Activated CD8-positive, alpha-beta T cell treated with anti-CD3 and anti-CD28 coated beads, Interleukin-2, amount 10 ng/mL, durations not matched to agents 7 days and 5 days (primary cell): ENCODE measurements around the gene LYZL6. TPM values are rescaled to one million over a fixed set of nuclear protein-coding genes. Genes with fewer than 3 reads are reported as not detected.

Experiments
- ATAC-seq: fragments of 150-1000 bp; cut with Tn5 transposase; one replicate; pipeline ENCODE4 v1.10.0; 2021; ENCODE audit warnings: moderate library complexity
- CTCF ChIA-PET: fragments of 350-600 bp; sonication (Branson Sonifier 250); formaldehyde crosslinking; loops from one replicate; lab custom pipeline; 2021; ENCODE audit warnings: antibody characterized with exemption; lab: Charles Lee
- POLR2A ChIA-PET: fragments of 350-600 bp; sonication (Branson Sonifier 250); formaldehyde crosslinking; loops from one replicate; lab custom pipeline; 2021; ENCODE audit warnings: antibody characterized with exemption; lab: Charles Lee
- DNase-seq: peaks from one replicate; pipeline ENCODE4 v3.0.0-alpha.2; 2020
- H3K27ac Mint-ChIP-seq: one replicate; pipeline ENCODE4 v1.8.0; 2021; ENCODE audit warnings: mild to moderate bottlenecking, mixed read lengths
- H3K27me3 Mint-ChIP-seq: one replicate; pipeline ENCODE4 v1.8.0; 2021; ENCODE audit warnings: low read depth, mixed read lengths
- H3K36me3 Mint-ChIP-seq: one replicate; pipeline ENCODE4 v1.8.0; 2021; ENCODE audit warnings: low read depth, mixed read lengths
- H3K4me1 Mint-ChIP-seq: one replicate; pipeline ENCODE4 v1.8.0; 2021; ENCODE audit warnings: low read depth, mixed read lengths
- H3K4me3 Mint-ChIP-seq: one replicate; pipeline ENCODE4 v1.8.0; 2021; ENCODE audit warnings: mild to moderate bottlenecking, mixed read lengths
- H3K9me3 Mint-ChIP-seq: one replicate; pipeline ENCODE4 v1.8.0; 2022; ENCODE audit warnings: mixed read lengths; ENCODE audit not compliant: insufficient read depth
- total RNA-seq, 2 experiments: library from RNA; stranded (reverse); gene quantifications; one replicate each; pipeline ENCODE4 v1.2.3, GENCODE V29; 2021

Gene LYZL6
- total RNA-seq, 2 experiments from 2014 or later: not detected

- no peaks in the 10 kb centered on the region for H3K27me3 Mint-ChIP-seq
- ATAC-seq: no peak
- H3K4me3 Mint-ChIP-seq: no peak overlapping the region
- H3K4me1 Mint-ChIP-seq: peaks cover 61% of the 10 kb centered on the region
- DNase-seq: no peak
- ChIA-PET CTCF (interaction anchor here (0.8 to 1.8 kb wide), 3 partner anchors 21 to 74 kb away, joined by 3 to 12 read pairs (median 4); no protein-coding TSS in a partner anchor), POLR2A (interaction anchor here (0.7 kb wide), 1 partner anchor 11 kb away, joined by 3 read pairs; no protein-coding TSS in a partner anchor)
- peaks cover 69% of the 10 kb centered on the region for H3K36me3 Mint-ChIP-seq
- no peaks in the 10 kb centered on the region for H3K9me3 Mint-ChIP-seq
- H3K27ac Mint-ChIP-seq: no peak overlapping the region
Observed at GRCh38 chr17:35923609-35924114, 19.9 kb downstream of the LYZL6 start.

GRCh38 chr17:35920229-35920628 is 23.3 kb downstream of the LYZL6 start:
- Mint-ChIP-seq H3K9me3 (no peaks in the 10 kb centered on the region), H3K27me3 (no peaks in the 10 kb centered on the region), H3K4me1 (peaks cover 56% of the 10 kb centered on the region), H3K27ac (peak overlapping the region; percentile 79), H3K36me3 (peaks cover 73% of the 10 kb centered on the region), H3K4me3 (peak overlapping the region; percentile 34)
- ATAC-seq: no peak
- ChIA-PET POLR2A (interaction anchor here (1.5 kb wide), 1 partner anchor 40 kb away, joined by 3 read pairs; the partner anchor contains the start of gene CCL5), CTCF (no interaction called here)
- DNase-seq: no peak

GRCh38 chr17:35918665-35919064 is 24.8 kb downstream of the LYZL6 start:
- Mint-ChIP-seq H3K27ac (no peak overlapping the region), H3K36me3 (peaks cover 68% of the 10 kb centered on the region), H3K27me3 (no peaks in the 10 kb centered on the region), H3K4me3 (no peak overlapping the region), H3K9me3 (no peaks in the 10 kb centered on the region), H3K4me1 (peaks cover 53% of the 10 kb centered on the region)
- no peak for ATAC-seq
- CTCF ChIA-PET: interaction anchor here (0.9 to 1.2 kb wide), 3 partner anchors 8 to 64 kb away, joined by 3 read pairs; no protein-coding TSS in a partner anchor
- no peak for DNase-seq
- POLR2A ChIA-PET: interaction anchor here (0.7 kb wide), 1 partner anchor 13 kb away, joined by 3 read pairs; no protein-coding TSS in a partner anchor

- Mint-ChIP-seq H3K27me3 (no peaks in the 10 kb centered on the region), H3K9me3 (no peaks in the 10 kb centered on the region), H3K4me3 (no peak overlapping the region), H3K27ac (no peak overlapping the region), H3K36me3 (peaks cover 68% of the 10 kb centered on the region), H3K4me1 (peaks cover 57% of the 10 kb centered on the region)
- ChIA-PET CTCF (no interaction called here), POLR2A (no interaction called here)
- DNase-seq (no peak), ATAC-seq (no peak)
Observed at GRCh38 chr17:35917519-35918213, 25.8 kb downstream of the LYZL6 start.

GRCh38 chr17:35915153-35915964 is 28.2 kb downstream of the LYZL6 start:
- POLR2A ChIA-PET: interaction anchor here (1.0 to 3.0 kb wide), 3 partner anchors 16 to 36 kb away, joined by 3 to 11 read pairs (median 8); partner anchors contain the start of gene CCL5
- ATAC-seq (no peak), DNase-seq (no peak)
- Mint-ChIP-seq H3K9me3 (no peaks in the 10 kb centered on the region), H3K4me3 (no peak overlapping the region), H3K27me3 (no peaks in the 10 kb centered on the region), H3K36me3 (peaks cover 60% of the 10 kb centered on the region), H3K27ac (no peak overlapping the region), H3K4me1 (peaks cover 46% of the 10 kb centered on the region)
- CTCF ChIA-PET: interaction anchor here (0.7 to 2.1 kb wide), 12 partner anchors 8 to 66 kb away, joined by 3 to 8 read pairs (median 4); partner anchors contain the start of genes CCL5 and RDM1

GRCh38 chr17:35914354-35914753 is 29.2 kb downstream of the LYZL6 start:
- peaks cover 59% of the 10 kb centered on the region for H3K36me3 Mint-ChIP-seq
- H3K27me3 Mint-ChIP-seq: no peaks in the 10 kb centered on the region
- DNase-seq (no peak), ATAC-seq (no peak)
- no peaks in the 10 kb centered on the region for H3K9me3 Mint-ChIP-seq
- ChIA-PET CTCF (interaction anchor here (0.5 to 2.1 kb wide), 7 partner anchors 14 to 234 kb away, joined by 3 to 6 read pairs (median 3); no protein-coding TSS in a partner anchor), POLR2A (interaction anchor here (3.0 kb wide), 1 partner anchor 35 kb away, joined by 11 read pairs; the partner anchor contains the start of gene CCL5)
- no peak overlapping the region for H3K4me3 Mint-ChIP-seq
- no peak overlapping the region for H3K27ac Mint-ChIP-seq
- peaks cover 44% of the 10 kb centered on the region for H3K4me1 Mint-ChIP-seq

GRCh38 chr17:35913609-35914008 is 29.9 kb downstream of the LYZL6 start:
- DNase-seq: no peak
- ChIA-PET CTCF (interaction anchor here (0.9 to 1.5 kb wide), 4 partner anchors 12 to 159 kb away, joined by 3 to 4 read pairs (median 4); no protein-coding TSS in a partner anchor), POLR2A (interaction anchor here (1.1 to 3.0 kb wide), 2 partner anchors 11 to 34 kb away, joined by 3 to 11 read pairs; partner anchors contain the start of gene CCL5)
- no peak overlapping the region for H3K4me3 Mint-ChIP-seq
- H3K27ac Mint-ChIP-seq: no peak overlapping the region
- no peaks in the 10 kb centered on the region for H3K27me3 Mint-ChIP-seq
- peaks cover 64% of the 10 kb centered on the region for H3K36me3 Mint-ChIP-seq
- no peaks in the 10 kb centered on the region for H3K9me3 Mint-ChIP-seq
- ATAC-seq: no peak
- H3K4me1 Mint-ChIP-seq: peaks cover 43% of the 10 kb centered on the region

- ATAC-seq: no peak
- no peak for DNase-seq
- H3K9me3 Mint-ChIP-seq: no peaks in the 10 kb centered on the region
- ChIA-PET CTCF (interaction anchor here (1.1 to 1.5 kb wide), 3 partner anchors 11 to 63 kb away, joined by 3 to 4 read pairs (median 3); no protein-coding TSS in a partner anchor), POLR2A (interaction anchor here (1.1 kb wide), 1 partner anchor 11 kb away, joined by 3 read pairs; no protein-coding TSS in a partner anchor)
- H3K4me3 Mint-ChIP-seq: no peak overlapping the region
- peaks cover 41% of the 10 kb centered on the region for H3K4me1 Mint-ChIP-seq
- no peak overlapping the region for H3K27ac Mint-ChIP-seq
- H3K36me3 Mint-ChIP-seq: peaks cover 57% of the 10 kb centered on the region
- H3K27me3 Mint-ChIP-seq: no peaks in the 10 kb centered on the region
Observed at GRCh38 chr17:35912942-35913341, 30.6 kb downstream of the LYZL6 start.

- POLR2A ChIA-PET: interaction anchor here (1.1 kb wide), 1 partner anchor 12 kb away, joined by 3 read pairs; no protein-coding TSS in a partner anchor
- Mint-ChIP-seq H3K36me3 (peaks cover 56% of the 10 kb centered on the region), H3K4me1 (peaks cover 44% of the 10 kb centered on the region), H3K27ac (no peak overlapping the region), H3K27me3 (no peaks in the 10 kb centered on the region), H3K9me3 (no peaks in the 10 kb centered on the region), H3K4me3 (no peak overlapping the region)
- DNase-seq: no peak
- ATAC-seq: no peak
- CTCF ChIA-PET: interaction anchor here (1.0 to 1.5 kb wide), 4 partner anchors 11 to 41 kb away, joined by 3 to 4 read pairs (median 4); no protein-coding TSS in a partner anchor
Observed at GRCh38 chr17:35912339-35912912, 31.1 kb downstream of the LYZL6 start.

GRCh38 chr17:35909408-35909807 is 34.1 kb downstream of the LYZL6 start:
- Mint-ChIP-seq H3K4me1 (peaks cover 41% of the 10 kb centered on the region), H3K9me3 (no peaks in the 10 kb centered on the region), H3K36me3 (peaks cover 56% of the 10 kb centered on the region), H3K27ac (no peak overlapping the region), H3K27me3 (no peaks in the 10 kb centered on the region), H3K4me3 (no peak overlapping the region)
- POLR2A ChIA-PET: interaction anchor here (1.0 to 1.1 kb wide), 2 partner anchors 30 to 33 kb away, joined by 3 read pairs; partner anchors contain the start of gene CCL5
- ATAC-seq: no peak
- CTCF ChIA-PET: interaction anchor here (1.1 to 2.0 kb wide), 4 partner anchors 8 to 60 kb away, joined by 3 to 8 read pairs (median 5); partner anchors contain the start of gene RDM1
- no peak for DNase-seq
